SK-N-SH (cell line): ENCODE measurements around the gene ACVR2B. TPM values are rescaled to one million over a fixed set of nuclear protein-coding genes. Genes with fewer than 3 reads are reported as not detected.

Experiments used
- CTCF ChIA-PET: fragments of 300-600, 350-600 bp; formaldehyde crosslinking; extraction: SDS; loops from one replicate; lab custom pipeline; 2021; lab: Yijun Ruan, JAX
- POLR2A ChIA-PET: fragments of 350-600 bp; sonication (Branson Sonifier 250); formaldehyde crosslinking; extraction: SDS; loops from one replicate; lab custom pipeline; 2020; ENCODE audit warnings: antibody characterized with exemption, inconsistent platforms; lab: Yijun Ruan, JAX
- DNase-seq: peaks from one replicate; pipeline ENCODE4 v3.0.0; 2012
- H2AFZ ChIP-seq: fragments of 200-600 bp; sonication (generic); 2 replicates; pipeline ENCODE4 v1.8.1; 2016; ENCODE audit warnings: antibody characterized with exemption, mild to moderate bottlenecking, low read depth
- H3F3A ChIP-seq: fragments of 200-600 bp; sonication (generic); replicated peaks from 2 replicates; pipeline ENCODE3; 2016; ENCODE audit warnings: antibody characterized with exemption, mild to moderate bottlenecking; ENCODE audit not compliant: insufficient read depth
- H3K27ac ChIP-seq, 2 experiments: fragments of 200-500 bp in 1 of 2; fragments of 200-600 bp in 1 of 2; sonication (Bioruptor generic) in 1 of 2; sonication (generic), shearing (Covaris generic) in 1 of 2; 2 replicates each; pipeline versions ENCODE4 v1.5.1 to v1.6.1; 2014 to 2016; ENCODE audit warnings: low read depth in 2 of 2, inconsistent platforms in 1 of 2, low read length in 1 of 2, mild to moderate bottlenecking in 1 of 2, mixed read lengths in 1 of 2
- H3K27me3 ChIP-seq: fragments of 200-600 bp; sonication (generic), shearing (Covaris generic); 2 replicates; pipeline ENCODE4 v1.6.1; 2016; ENCODE audit warnings: mixed run types; ENCODE audit not compliant: insufficient read depth
- H3K36me3 ChIP-seq, 2 experiments: fragments of 200-500 bp in 1 of 2; fragments of 200-600 bp in 1 of 2; sonication (Bioruptor generic) in 1 of 2; sonication (generic) in 1 of 2; replicated peaks in 1 of 2; 2 replicates each; pipeline versions ENCODE3 to v1.5.1; 2014 to 2016; ENCODE audit warnings: low read length in 1 of 2, mild to moderate bottlenecking in 1 of 2; ENCODE audit not compliant: insufficient read depth in 2 of 2, control insufficient read depth in 1 of 2
- H3K4me1 ChIP-seq, 2 experiments: fragments of 200-500 bp in 1 of 2; fragments of 200-600 bp in 1 of 2; sonication (Bioruptor generic) in 1 of 2; sonication (generic), shearing (Covaris generic) in 1 of 2; 2 replicates each; pipeline versions ENCODE4 v1.5.1 to v1.6.1; 2014 to 2016; ENCODE audit warnings: low read depth in 1 of 2, low read length in 1 of 2, mixed run types in 1 of 2; ENCODE audit not compliant: insufficient read depth in 2 of 2, control insufficient read depth in 1 of 2
- H3K4me2 ChIP-seq: fragments of 200-600 bp; sonication (generic), shearing (Covaris generic); 2 replicates; pipeline ENCODE4 v1.6.1; 2017; ENCODE audit warnings: mixed run types
- H3K4me3 ChIP-seq, 2 experiments: fragments of 200-500 bp in 1 of 2; fragments of 200-600 bp in 1 of 2; sonication (Bioruptor generic) in 1 of 2; sonication (generic), shearing (Covaris generic) in 1 of 2; 2 replicates each; pipeline versions ENCODE4 v1.5.1 to v1.8.1; 2014 to 2016; ENCODE audit warnings: low read depth in 2 of 2, inconsistent platforms in 1 of 2, low read length in 1 of 2, mild to moderate bottlenecking in 1 of 2, mixed read lengths in 1 of 2, moderate library complexity in 1 of 2
- H3K79me2 ChIP-seq: fragments of 200-600 bp; sonication (generic); 2 replicates; pipeline ENCODE4 v1.8.1; 2017; ENCODE audit warnings: mild to moderate bottlenecking; ENCODE audit not compliant: insufficient read depth
- H3K9ac ChIP-seq: fragments of 200-600 bp; sonication (generic); 2 replicates; pipeline ENCODE4 v1.6.1; 2017; ENCODE audit warnings: mixed run types
- H3K9me2 ChIP-seq: fragments of 200-600 bp; sonication (generic); 2 replicates; pipeline ENCODE4 v1.6.1; 2017; ENCODE audit warnings: mixed run types
- H3K9me3 ChIP-seq: fragments of 200-600 bp; sonication (generic); 2 replicates; pipeline ENCODE4 v1.6.1; 2017; ENCODE audit warnings: mixed run types, mild to moderate bottlenecking, moderate library complexity
- H4K20me1 ChIP-seq: fragments of 200-600 bp; sonication (generic); 2 replicates; pipeline ENCODE4 v1.6.1; 2017; ENCODE audit warnings: mild to moderate bottlenecking, mixed run types; ENCODE audit not compliant: insufficient read depth
- CHD2 ChIP-seq: fragments of 150-350 bp; IDR thresholded peaks from 2 replicates; pipeline ENCODE4 v1.6.1; 2018; ENCODE audit warnings: low read length; ENCODE audit not compliant: partially characterized antibody
- CTCF ChIP-seq: fragments of 200-600 bp; sonication (generic); IDR thresholded peaks from 2 replicates; pipeline ENCODE4 v1.6.1; 2017; ENCODE audit warnings: antibody characterized with exemption, mild to moderate bottlenecking, moderate library complexity
- ELF1 ChIP-seq: IDR thresholded peaks from 2 replicates; pipeline ENCODE4 v1.4.0; 2012
- EP300 ChIP-seq, 2 experiments: IDR thresholded peaks; 2 replicates each; pipeline versions ENCODE4 v1.4.0 to v1.6.1; 2012; ENCODE audit warnings: borderline replicate concordance in 1 of 2, low read depth in 1 of 2, low read length in 1 of 2
- FOXJ3 ChIP-seq: sonication (generic); formaldehyde crosslinking; IDR thresholded peaks from 2 replicates; pipeline ENCODE4 v1.5.1; 2020; ENCODE audit warnings: mild to moderate bottlenecking, missing genetic modification reagents
- FOXM1 ChIP-seq: IDR thresholded peaks from 2 replicates; pipeline ENCODE4 v1.4.0; 2012; ENCODE audit warnings: low read depth, mild to moderate bottlenecking
- GATA2 ChIP-seq: sonication (generic); formaldehyde crosslinking; IDR thresholded peaks from 2 replicates; pipeline ENCODE4 v1.5.0; 2020; ENCODE audit warnings: mild to moderate bottlenecking, missing genetic modification reagents
- JUND ChIP-seq: IDR thresholded peaks from 2 replicates; pipeline ENCODE4 v1.4.0; 2012
- RAD21 ChIP-seq: IDR thresholded peaks from 2 replicates; pipeline ENCODE4 v1.6.1; 2012; ENCODE audit warnings: mild to moderate bottlenecking, low read length
- RXRA ChIP-seq: IDR thresholded peaks from 2 replicates; pipeline ENCODE4 v1.4.0; 2012; ENCODE audit warnings: low read depth, mild to moderate bottlenecking, borderline replicate concordance
- SIN3A ChIP-seq: IDR thresholded peaks from 2 replicates; pipeline ENCODE4 v1.6.1; 2012; ENCODE audit warnings: low read depth, mild to moderate bottlenecking, low read length, moderate library complexity, borderline replicate concordance
- TAF1 ChIP-seq: IDR thresholded peaks from 2 replicates; pipeline ENCODE4 v1.6.1; 2012; ENCODE audit warnings: low read depth, mild to moderate bottlenecking, low read length, moderate library complexity, borderline replicate concordance
- TEAD4 ChIP-seq: IDR thresholded peaks from 2 replicates; pipeline ENCODE4 v1.4.0; 2012; ENCODE audit warnings: mild to moderate bottlenecking, borderline replicate concordance; ENCODE audit not compliant: insufficient read depth
- WGBS: methylation state at CpG from one replicate; pipeline ENCODE4 v1.1.6; 2017; ENCODE audit warnings: low lambda C conversion rate; 5-methylcytosine and 5-hydroxymethylcytosine counted together
- polyA plus RNA-seq, 3 experiments: library from polyadenylated mRNA; depleted of rRNA; stranded (reverse); fragments of >200 nt; gene quantifications; 2 replicates each; pipeline ENCODE4 v1.2.3, GENCODE V29; 2012
- TF ChIP-seq, protein P1 (sequence below): fragments of 150-350 bp; IDR thresholded peaks from 2 replicates; pipeline ENCODE4 v1.6.1; 2017; ENCODE audit warnings: antibody characterized with exemption, low read length, low read depth, borderline replicate concordance
- TF ChIP-seq, protein P2 (sequence below): IDR thresholded peaks from 2 replicates; pipeline ENCODE4 v1.4.0; 2012; ENCODE audit warnings: low read depth, borderline replicate concordance

ACVR2B gene
- polyA plus RNA-seq, 1 of the 3 experiments (the other 2 are of a cell fraction), result 1.4 TPM

DNA sequence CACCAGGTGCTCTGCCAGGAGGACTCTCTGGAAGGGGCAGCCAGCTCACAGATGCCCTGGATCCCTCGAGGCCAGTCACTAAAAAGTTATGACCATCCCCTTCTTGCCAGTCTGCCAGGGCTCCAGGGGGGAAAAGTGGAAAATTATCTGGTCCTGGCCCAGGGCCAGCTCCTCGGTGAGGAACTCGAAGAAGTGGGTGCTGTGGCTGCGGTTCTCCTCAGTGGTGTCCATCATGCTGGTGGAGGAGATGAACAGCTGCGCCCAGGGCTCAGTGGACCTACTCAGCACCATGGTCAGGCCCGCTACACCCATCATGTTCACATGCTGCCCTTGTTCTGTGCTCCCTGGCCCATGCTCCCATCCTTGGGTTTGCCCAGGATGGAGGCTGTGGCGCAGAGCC is 61.7 kb downstream of the ACVR2B start:
- peaks cover 13% of the 10 kb centered on the region for H3F3A ChIP-seq
- peaks cover 3% of the 10 kb centered on the region; the same call in 1 of the 2 replicates for H4K20me1 ChIP-seq
- no peak for DNase-seq
- no peaks in the 10 kb centered on the region for H3K27me3 ChIP-seq
- no peaks in the 10 kb centered on the region; a peak in 2 of 4 replicates for H3K4me1 ChIP-seq
- H3K36me3 ChIP-seq, result peaks cover 36 to 44% of the 10 kb centered on the region in 2 experiments
- no peak overlapping the region for H2AFZ ChIP-seq
- WGBS, result 91% methylated on average over 6 of the region's 7 CpGs
- TF ChIP-seq, protein P1, sequence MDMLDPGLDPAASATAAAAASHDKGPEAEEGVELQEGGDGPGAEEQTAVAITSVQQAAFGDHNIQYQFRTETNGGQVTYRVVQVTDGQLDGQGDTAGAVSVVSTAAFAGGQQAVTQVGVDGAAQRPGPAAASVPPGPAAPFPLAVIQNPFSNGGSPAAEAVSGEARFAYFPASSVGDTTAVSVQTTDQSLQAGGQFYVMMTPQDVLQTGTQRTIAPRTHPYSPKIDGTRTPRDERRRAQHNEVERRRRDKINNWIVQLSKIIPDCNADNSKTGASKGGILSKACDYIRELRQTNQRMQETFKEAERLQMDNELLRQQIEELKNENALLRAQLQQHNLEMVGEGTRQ, result no peak
- TF ChIP-seq FOXM1 (no peak), ELF1 (no peak), SIN3A (no peak)
- H3K4me2 ChIP-seq, result no peak overlapping the region
- H3K27ac ChIP-seq, result no peak overlapping the region
- POLR2A ChIA-PET, result no interaction called here
- no peaks in the 10 kb centered on the region for H3K9me3 ChIP-seq
- CTCF ChIA-PET, result interaction anchor here (0.9 to 13.0 kb wide), 6 partner anchors 9 to 142 kb away, joined by 3 to 556 read pairs (median 4); partner anchors contain the start of gene EXOG
- H3K9me2 ChIP-seq, result no peaks in the 10 kb centered on the region
- no peaks in the 10 kb centered on the region; the same call in 1 of the 2 replicates for H3K79me2 ChIP-seq
- no peak overlapping the region for H3K4me3 ChIP-seq
- H3K9ac ChIP-seq, result no peak overlapping the region

DNA sequence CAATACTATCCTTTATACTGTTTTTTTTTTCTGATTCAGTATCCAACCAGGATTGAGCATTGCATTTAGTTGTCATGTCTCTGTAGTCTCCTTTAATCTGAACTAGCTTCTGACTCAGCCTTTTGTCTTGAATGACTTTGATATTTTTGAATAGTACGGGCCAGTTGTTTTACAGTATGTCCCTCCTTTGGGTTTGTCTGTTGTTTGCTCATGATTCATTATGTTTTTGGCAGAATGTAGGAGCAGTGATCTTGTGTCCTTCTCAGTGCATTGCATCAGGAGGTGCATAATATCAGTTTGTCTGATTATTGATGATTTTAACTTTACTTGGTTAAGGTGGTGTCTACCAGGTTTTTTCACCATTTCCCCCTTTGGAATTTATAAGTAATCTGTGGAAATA is 63.0 kb downstream of the ACVR2B start:
- H3K9ac ChIP-seq, result no peak overlapping the region
- H3K4me1 ChIP-seq, result no peaks in the 10 kb centered on the region; a peak in 3 of 4 replicates
- H3K4me2 ChIP-seq, result no peak overlapping the region
- no peak overlapping the region for H2AFZ ChIP-seq
- H3F3A ChIP-seq, result peaks cover 13% of the 10 kb centered on the region
- no peaks in the 10 kb centered on the region; the same call in 1 of the 2 replicates for H3K79me2 ChIP-seq
- POLR2A ChIA-PET, result no interaction called here
- H3K27ac ChIP-seq, result no peak overlapping the region
- H3K9me3 ChIP-seq, result no peaks in the 10 kb centered on the region
- H3K4me3 ChIP-seq, result no peak overlapping the region
- CTCF ChIA-PET, result interaction anchor here (0.8 to 13.0 kb wide), 4 partner anchors 14 to 483 kb away, joined by 3 to 556 read pairs (median 6); no protein-coding TSS in a partner anchor
- no peaks in the 10 kb centered on the region for H3K9me2 ChIP-seq
- TF ChIP-seq EP300 (IDR thresholded peaks at IDR 0.05; ENCODE audit: borderline replicate concordance in 1 of 2, low read depth in 1 of 2, low read length in 1 of 2), result no peak
- TF ChIP-seq GATA2 (CRISPR knock-in tag), result no peak
- TF ChIP-seq RAD21, result no peak
- TF ChIP-seq CHD2, result no peak
- no peak for TF ChIP-seq CTCF
- no peak for TF ChIP-seq RXRA
- no peak for TF ChIP-seq FOXJ3 (CRISPR knock-in tag)
- TF ChIP-seq, protein P2, sequence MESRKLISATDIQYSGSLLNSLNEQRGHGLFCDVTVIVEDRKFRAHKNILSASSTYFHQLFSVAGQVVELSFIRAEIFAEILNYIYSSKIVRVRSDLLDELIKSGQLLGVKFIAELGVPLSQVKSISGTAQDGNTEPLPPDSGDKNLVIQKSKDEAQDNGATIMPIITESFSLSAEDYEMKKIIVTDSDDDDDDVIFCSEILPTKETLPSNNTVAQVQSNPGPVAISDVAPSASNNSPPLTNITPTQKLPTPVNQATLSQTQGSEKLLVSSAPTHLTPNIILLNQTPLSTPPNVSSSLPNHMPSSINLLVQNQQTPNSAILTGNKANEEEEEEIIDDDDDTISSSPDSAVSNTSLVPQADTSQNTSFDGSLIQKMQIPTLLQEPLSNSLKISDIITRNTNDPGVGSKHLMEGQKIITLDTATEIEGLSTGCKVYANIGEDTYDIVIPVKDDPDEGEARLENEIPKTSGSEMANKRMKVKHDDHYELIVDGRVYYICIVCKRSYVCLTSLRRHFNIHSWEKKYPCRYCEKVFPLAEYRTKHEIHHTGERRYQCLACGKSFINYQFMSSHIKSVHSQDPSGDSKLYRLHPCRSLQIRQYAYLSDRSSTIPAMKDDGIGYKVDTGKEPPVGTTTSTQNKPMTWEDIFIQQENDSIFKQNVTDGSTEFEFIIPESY, result no peak
- TF ChIP-seq TEAD4, result no peak
- no peak for TF ChIP-seq TAF1
- TF ChIP-seq JUND, result no peak
- H3K36me3 ChIP-seq, result peaks cover 29 to 40% of the 10 kb centered on the region in 2 experiments
- peaks cover 3% of the 10 kb centered on the region; the same call in 1 of the 2 replicates for H4K20me1 ChIP-seq
- no peak for DNase-seq
- no peaks in the 10 kb centered on the region for H3K27me3 ChIP-seq
- 29% methylated on average over 1 of the region's 1 CpG for WGBS
